Peyer's patch (tissue), 4 donors: ENCODE measurements around the gene DACT3. TPM values are rescaled to one million over a fixed set of nuclear protein-coding genes. Genes with fewer than 3 reads are reported as not detected.

Experiments
- DNase-seq, 3 donors: peaks; one replicate each; pipeline ENCODE4 v3.0.0-alpha.2; 2017 to 2019
- H3K27ac ChIP-seq, 4 donors: fragments of 200-600 bp; sonication (generic); one replicate each; pipeline ENCODE4 v1.5.1; 2016 to 2019
- H3K27me3 ChIP-seq, 2 donors: fragments of 200-600 bp; sonication (generic); one replicate each; pipeline ENCODE4 v1.5.1; 2019
- H3K36me3 ChIP-seq, 3 donors: fragments of 200-600 bp; sonication (generic); one replicate each; pipeline ENCODE4 v1.5.1; 2016 to 2019
- H3K4me1 ChIP-seq, 4 donors: fragments of 200-600 bp; sonication (generic); one replicate each; pipeline ENCODE4 v1.5.1; 2016 to 2019
- H3K4me3 ChIP-seq, 4 donors: fragments of 200-600 bp; sonication (generic); 1 replicate in 3 of 4; 2 replicates in 1 of 4; pipeline ENCODE4 v1.5.1; 2016 to 2019; ENCODE audit warnings: mild to moderate bottlenecking in 1 of 4
- H3K9me3 ChIP-seq, 4 donors: fragments of 200-600 bp; sonication (generic); one replicate each; pipeline ENCODE4 v1.5.1; 2016 to 2019; ENCODE audit warnings: mild to moderate bottlenecking in 1 of 4
- CTCF ChIP-seq, 6 experiments: fragments of 450-650 bp in 4 of 6; fragments of 200-600 bp in 2 of 6; sonication (generic) in 1 of 6; IDR thresholded peaks; one replicate each; pipeline ENCODE4 v1.5.1; 2017 to 2019; ENCODE audit warnings: antibody characterized with exemption in 6 of 6, mild to moderate bottlenecking in 3 of 6, moderate library complexity in 1 of 6
- POLR2A ChIP-seq, 2 donors: fragments of 450-650 bp; IDR thresholded peaks; one replicate each; pipeline ENCODE4 v1.5.1; 2017; ENCODE audit warnings: antibody characterized with exemption in 2 of 2, mild to moderate bottlenecking in 2 of 2, moderate library complexity in 2 of 2
- total RNA-seq, 4 donors: library from RNA; depleted of rRNA; stranded (reverse); fragments of >200 nt; gene quantifications; one replicate each; pipeline ENCODE4 v1.1.0, GENCODE V29; 2016

Gene DACT3, protein sequence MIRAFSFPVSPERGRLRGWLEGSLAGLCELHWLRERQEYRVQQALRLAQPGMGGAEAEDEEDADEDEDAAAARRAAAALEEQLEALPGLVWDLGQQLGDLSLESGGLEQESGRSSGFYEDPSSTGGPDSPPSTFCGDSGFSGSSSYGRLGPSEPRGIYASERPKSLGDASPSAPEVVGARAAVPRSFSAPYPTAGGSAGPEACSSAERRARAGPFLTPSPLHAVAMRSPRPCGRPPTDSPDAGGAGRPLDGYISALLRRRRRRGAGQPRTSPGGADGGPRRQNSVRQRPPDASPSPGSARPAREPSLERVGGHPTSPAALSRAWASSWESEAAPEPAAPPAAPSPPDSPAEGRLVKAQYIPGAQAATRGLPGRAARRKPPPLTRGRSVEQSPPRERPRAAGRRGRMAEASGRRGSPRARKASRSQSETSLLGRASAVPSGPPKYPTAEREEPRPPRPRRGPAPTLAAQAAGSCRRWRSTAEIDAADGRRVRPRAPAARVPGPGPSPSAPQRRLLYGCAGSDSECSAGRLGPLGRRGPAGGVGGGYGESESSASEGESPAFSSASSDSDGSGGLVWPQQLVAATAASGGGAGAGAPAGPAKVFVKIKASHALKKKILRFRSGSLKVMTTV
- 1 to 10 TPM in 2 of 4 donors, under 1 TPM in 2; 0.53 to 2.3 (median 1.4) TPM for total RNA-seq

DNA sequence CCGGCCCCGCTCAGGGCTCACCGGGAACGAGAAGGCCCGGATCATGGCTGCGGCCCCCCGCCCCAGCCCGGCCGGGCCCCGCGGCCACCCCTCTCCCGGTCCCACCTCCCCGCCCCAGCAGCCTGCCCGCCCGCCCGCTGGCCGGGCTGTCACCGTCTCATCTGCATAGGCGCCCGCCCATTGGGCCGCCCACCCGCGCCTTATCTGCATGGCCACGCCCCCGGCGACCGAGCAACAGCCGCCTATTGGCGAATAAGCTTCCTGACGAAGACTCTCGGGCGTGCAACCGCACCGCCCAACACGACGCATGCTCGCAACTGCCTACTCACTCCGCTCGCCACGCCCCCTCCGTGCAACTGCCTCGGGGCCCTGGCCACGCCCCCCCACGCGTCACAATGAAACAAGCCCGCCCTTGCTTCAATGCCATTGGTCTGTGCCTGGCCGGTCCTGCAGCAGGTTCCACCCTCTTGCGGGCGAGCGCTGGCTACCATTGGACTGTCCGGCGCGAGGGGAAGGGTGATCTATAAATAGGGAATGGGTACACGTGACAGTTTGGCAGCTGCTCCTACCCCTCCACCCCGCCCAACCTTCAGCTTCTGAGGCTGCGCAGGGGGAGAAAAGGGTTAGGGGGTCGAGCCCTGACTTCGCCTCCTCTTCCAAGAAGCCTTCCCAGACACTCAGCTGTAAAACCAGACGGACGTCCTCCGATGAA is at the start of gene DACT3:
Gene DACT3 (minus strand): TSS at position 163 of the 712 bp plus-strand sequence. CDS start 118 bp downstream, at position 45.
- H3K36me3 ChIP-seq = no peaks in the 10 kb centered on the region
- DNase-seq = peak; percentile 100
- no peaks in the 10 kb centered on the region for H3K9me3 ChIP-seq
- H3K27ac ChIP-seq = peak within 1 kb of the TSS; percentile 9 to 75 (median 71)
- H3K4me3 ChIP-seq = peak within 1 kb of the TSS; percentile 34 to 59 (median 58)
- H3K4me1 ChIP-seq = peaks cover 0 to 26% (median 14%) of the 10 kb centered on the region in 4 donors
- TF ChIP-seq CTCF (IDR thresholded peaks at IDR 0.05) (peak in 1 of 6 experiments; percentile 18), POLR2A (IDR thresholded peaks at IDR 0.05) (no peak)
- peaks cover 3 to 19% of the 10 kb centered on the region in 2 donors for H3K27me3 ChIP-seq

DNA sequence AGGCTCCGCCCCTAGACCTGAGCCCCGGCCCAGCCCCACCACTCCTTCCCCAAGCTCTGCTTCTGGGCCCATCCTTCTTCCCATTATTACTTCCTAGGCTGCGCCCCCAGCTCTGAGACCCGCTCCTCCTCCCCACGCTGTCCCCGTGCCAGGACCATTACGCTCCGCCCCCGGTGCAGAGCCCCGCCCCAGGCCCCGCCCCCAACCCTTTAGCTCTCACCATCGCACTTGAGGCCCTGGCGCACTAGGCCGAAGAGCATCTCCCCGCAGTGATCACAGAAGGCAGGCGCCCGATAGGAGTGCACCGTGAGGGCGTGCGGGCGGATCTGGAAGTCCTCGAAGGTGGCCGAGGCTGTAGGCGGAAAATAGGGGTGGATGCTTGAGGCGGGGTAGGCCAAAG is 49.7 kb upstream of the DACT3 start:
- H3K27ac ChIP-seq = no peak overlapping the region
- H3K36me3 ChIP-seq = peaks cover 0 to 48% (median 0%) of the 10 kb centered on the region in 3 donors
- peaks cover 0 to 11% (median 7%) of the 10 kb centered on the region in 4 donors for H3K4me1 ChIP-seq
- no peaks in the 10 kb centered on the region for H3K27me3 ChIP-seq
- DNase-seq = no peak
- no peaks in the 10 kb centered on the region for H3K9me3 ChIP-seq
- TF ChIP-seq POLR2A (IDR thresholded peaks at IDR 0.05) (no peak), CTCF (IDR thresholded peaks at IDR 0.05) (no peak)
- no peak overlapping the region for H3K4me3 ChIP-seq

- H3K36me3 ChIP-seq = peaks cover 0 to 78% (median 9%) of the 10 kb centered on the region in 3 donors
- DNase-seq = peak; percentile 82 to 92 (median 85)
Observed at GRCh38 chr19:46704379-46705076, 43.5 kb upstream of the DACT3 start.

DNA sequence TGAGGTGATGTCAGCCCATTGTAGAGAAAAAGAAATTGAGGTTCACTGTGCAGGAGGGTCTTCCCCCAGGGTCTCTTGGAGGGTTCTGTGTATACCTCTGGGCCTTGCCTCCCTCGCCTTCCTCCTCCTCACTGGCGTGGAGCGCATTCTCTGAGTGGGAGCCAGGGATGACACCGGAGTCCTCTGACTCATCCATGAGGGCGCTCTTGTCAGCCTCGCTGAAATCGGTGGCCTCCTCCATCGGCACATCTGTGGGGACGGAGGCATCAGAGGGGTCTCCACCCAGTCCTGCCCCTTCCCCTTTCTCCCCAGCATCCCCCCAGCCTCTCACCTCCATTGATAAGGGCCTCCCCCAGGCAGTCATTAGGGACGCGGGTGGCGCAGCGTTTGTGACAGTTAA is 39.7 kb upstream of the DACT3 start:
- TF ChIP-seq POLR2A (IDR thresholded peaks at IDR 0.05) (no peak), CTCF (IDR thresholded peaks at IDR 0.05) (no peak)
- no peak for DNase-seq
- Histone ChIP-seq H3K4me1 (peaks cover 0 to 4% (median 0%) of the 10 kb centered on the region in 4 donors), H3K9me3 (no peaks in the 10 kb centered on the region), H3K27me3 (no peaks in the 10 kb centered on the region), H3K27ac (no peak overlapping the region), H3K4me3 (no peak overlapping the region), H3K36me3 (peaks cover 0 to 74% (median 9%) of the 10 kb centered on the region in 3 donors)

More at GRCh38 chr19:46704379-46705076, 43.5 kb upstream of the DACT3 start:
- Histone ChIP-seq H3K4me3 (no peak overlapping the region), H3K27ac (no peak overlapping the region), H3K9me3 (no peaks in the 10 kb centered on the region), H3K27me3 (no peaks in the 10 kb centered on the region), H3K4me1 (no peaks in the 10 kb centered on the region)
- TF ChIP-seq CTCF (IDR thresholded peaks at IDR 0.05) = peak; percentile 83 to 97 (median 89)
- no peak for TF ChIP-seq POLR2A (IDR thresholded peaks at IDR 0.05)
